ENCODE data around the gene F11R. TPM values are rescaled to one million over a fixed set of nuclear protein-coding genes. Genes with fewer than 3 reads are reported as not detected.

Gene F11R
- total RNA-seq, 1 experiment from 2014 or later, result 173 TPM

DNA sequence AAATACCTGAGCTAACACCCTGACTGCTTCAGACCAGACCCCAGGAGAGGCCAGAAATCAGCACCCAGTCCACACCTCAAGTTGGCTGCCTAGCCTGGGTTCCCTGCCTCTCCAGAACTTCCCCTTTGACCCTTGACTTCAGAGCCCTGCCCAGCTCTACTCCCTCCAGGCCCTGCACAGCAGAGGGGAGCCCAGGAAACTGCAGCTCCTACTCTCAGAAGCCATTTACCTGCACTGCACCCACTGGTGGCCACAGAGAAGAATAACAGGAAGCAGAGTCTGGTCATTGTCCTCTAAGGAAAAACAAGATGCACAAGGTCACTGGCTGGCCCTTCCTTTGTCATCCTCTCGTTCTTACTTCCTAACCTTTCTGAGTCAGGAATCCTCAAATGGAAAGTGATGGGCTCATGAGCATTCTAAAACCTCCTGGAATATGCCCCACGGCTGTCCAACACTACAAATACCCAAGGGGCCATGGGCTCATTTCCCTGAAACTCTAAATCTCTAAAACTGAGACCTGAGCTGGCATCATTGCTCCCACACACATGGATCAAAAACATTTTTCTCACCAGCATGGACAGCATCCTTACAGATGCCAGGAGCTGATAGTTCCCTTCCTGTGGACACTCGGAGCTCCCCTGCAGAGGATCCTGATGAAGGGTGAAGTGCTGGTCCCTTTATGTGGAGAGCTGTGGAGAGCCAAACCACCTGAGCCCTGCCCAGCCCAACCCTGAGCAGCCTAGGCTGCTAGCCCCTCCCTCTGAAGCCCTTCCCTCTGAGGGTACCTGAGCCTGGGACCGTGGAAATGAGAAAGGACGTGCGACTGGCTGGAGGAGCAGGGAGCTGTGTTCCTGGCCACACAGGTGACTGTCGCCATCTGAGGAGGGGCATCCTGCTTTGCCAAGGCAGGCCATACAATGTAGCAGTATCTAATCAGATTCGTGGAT, 66.5 kb downstream of the F11R start, which contains the start of gene ITLN2:
ITLN2 (minus strand) TSS at position 652 of the 947 bp plus-strand sequence; CDS start at position 584, 68 bp downstream.
- Mint-ChIP-seq H3K27me3 (ENCODE audit: unreplicated experiment) (peaks cover 22% of the 10 kb centered on the region), H3K9me3 (ENCODE audit: low read depth, unreplicated experiment) (no peaks in the 10 kb centered on the region), H3K4me1 (ENCODE audit: low read depth, unreplicated experiment) (peaks cover 35% of the 10 kb centered on the region), H3K4me3 (ENCODE audit: low read depth, unreplicated experiment) (no peak within 1 kb of the TSS), H3K27ac (ENCODE audit: unreplicated experiment) (no peak within 1 kb of the TSS), H3K36me3 (ENCODE audit: insufficient read depth, unreplicated experiment) (no peaks in the 10 kb centered on the region)
- TF ChIP-seq, protein P1, sequence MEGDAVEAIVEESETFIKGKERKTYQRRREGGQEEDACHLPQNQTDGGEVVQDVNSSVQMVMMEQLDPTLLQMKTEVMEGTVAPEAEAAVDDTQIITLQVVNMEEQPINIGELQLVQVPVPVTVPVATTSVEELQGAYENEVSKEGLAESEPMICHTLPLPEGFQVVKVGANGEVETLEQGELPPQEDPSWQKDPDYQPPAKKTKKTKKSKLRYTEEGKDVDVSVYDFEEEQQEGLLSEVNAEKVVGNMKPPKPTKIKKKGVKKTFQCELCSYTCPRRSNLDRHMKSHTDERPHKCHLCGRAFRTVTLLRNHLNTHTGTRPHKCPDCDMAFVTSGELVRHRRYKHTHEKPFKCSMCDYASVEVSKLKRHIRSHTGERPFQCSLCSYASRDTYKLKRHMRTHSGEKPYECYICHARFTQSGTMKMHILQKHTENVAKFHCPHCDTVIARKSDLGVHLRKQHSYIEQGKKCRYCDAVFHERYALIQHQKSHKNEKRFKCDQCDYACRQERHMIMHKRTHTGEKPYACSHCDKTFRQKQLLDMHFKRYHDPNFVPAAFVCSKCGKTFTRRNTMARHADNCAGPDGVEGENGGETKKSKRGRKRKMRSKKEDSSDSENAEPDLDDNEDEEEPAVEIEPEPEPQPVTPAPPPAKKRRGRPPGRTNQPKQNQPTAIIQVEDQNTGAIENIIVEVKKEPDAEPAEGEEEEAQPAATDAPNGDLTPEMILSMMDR (IDR thresholded peaks at IDR 0.05; ENCODE audit: unreplicated experiment), result peak; percentile 86
- no TSS peak for BruUV-seq (replicated peaks)
- intact Hi-C loops (cut with micrococcal nuclease; ENCODE audit: unreplicated experiment), result no loop called here
- peak; percentile 69 for DNase-seq
- CTCF ChIA-PET, result interaction anchor here (0.5 to 5.5 kb wide), 18 partner anchors 10 to 273 kb away, joined by 3 to 97 read pairs (median 3); no protein-coding TSS in a partner anchor

DNA sequence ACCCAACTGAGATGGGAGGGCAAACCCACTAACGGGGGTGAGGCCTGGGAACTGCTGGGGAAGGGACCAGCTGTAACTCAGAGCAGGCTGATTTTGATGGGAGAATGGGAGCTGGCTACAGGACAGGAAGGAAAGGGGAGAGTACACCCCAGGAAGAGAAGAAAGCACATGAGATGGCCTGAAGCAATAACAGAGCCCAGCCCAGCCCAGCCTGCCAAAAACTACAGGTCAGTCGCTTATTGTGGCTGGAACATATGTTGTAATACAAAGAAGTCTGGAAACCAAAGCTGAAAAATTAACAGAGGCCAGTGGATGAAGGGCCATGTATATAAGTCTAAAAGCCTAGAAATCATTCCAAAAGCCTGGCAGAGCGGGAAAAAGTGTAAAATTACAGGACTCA, 67.9 kb downstream of the F11R start:
- BruUV-seq (replicated peaks), result no TSS peak
- TF ChIP-seq, protein P1 (IDR thresholded peaks at IDR 0.05; ENCODE audit: unreplicated experiment), result no peak
- Mint-ChIP-seq H3K4me3 (ENCODE audit: low read depth, unreplicated experiment) (no peak overlapping the region), H3K27me3 (ENCODE audit: unreplicated experiment) (peaks cover 22% of the 10 kb centered on the region), H3K27ac (ENCODE audit: unreplicated experiment) (no peak overlapping the region), H3K4me1 (ENCODE audit: low read depth, unreplicated experiment) (peaks cover 49% of the 10 kb centered on the region), H3K9me3 (ENCODE audit: low read depth, unreplicated experiment) (no peaks in the 10 kb centered on the region), H3K36me3 (ENCODE audit: insufficient read depth, unreplicated experiment) (no peaks in the 10 kb centered on the region)
- no peak for DNase-seq
- CTCF ChIA-PET, result interaction anchor here (1.1 to 5.5 kb wide), 5 partner anchors 37 to 227 kb away, joined by 3 to 97 read pairs (median 3); no protein-coding TSS in a partner anchor
- intact Hi-C loops (cut with micrococcal nuclease; ENCODE audit: unreplicated experiment), result no loop called here

DNA sequence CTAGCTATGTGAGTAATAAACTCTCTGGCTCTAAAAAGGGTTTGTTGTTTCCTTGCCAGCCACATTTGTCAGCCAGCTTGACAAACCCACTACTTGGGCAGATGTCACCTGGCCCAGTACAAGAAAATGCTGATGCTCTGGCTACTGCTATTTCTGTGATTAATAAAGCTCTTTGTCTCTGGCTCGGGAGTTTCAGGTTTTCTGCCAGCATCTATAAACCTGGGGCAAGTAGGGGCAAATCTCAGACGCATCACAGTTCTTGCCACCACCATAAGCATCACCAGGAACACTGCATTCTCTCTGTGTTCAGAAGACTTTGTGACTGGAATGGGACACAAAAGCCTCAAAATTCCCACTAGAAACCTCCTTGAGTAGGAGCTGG, 68.8 kb downstream of the F11R start:
- no peak for DNase-seq
- intact Hi-C loops (cut with micrococcal nuclease; ENCODE audit: unreplicated experiment), result no loop called here
- Mint-ChIP-seq H3K27ac (ENCODE audit: unreplicated experiment) (no peak overlapping the region), H3K4me1 (ENCODE audit: low read depth, unreplicated experiment) (peaks cover 58% of the 10 kb centered on the region), H3K4me3 (ENCODE audit: low read depth, unreplicated experiment) (no peak overlapping the region), H3K9me3 (ENCODE audit: low read depth, unreplicated experiment) (no peaks in the 10 kb centered on the region), H3K27me3 (ENCODE audit: unreplicated experiment) (peaks cover 22% of the 10 kb centered on the region), H3K36me3 (ENCODE audit: insufficient read depth, unreplicated experiment) (no peaks in the 10 kb centered on the region)
- BruUV-seq (replicated peaks), result no TSS peak
- TF ChIP-seq, protein P1 (IDR thresholded peaks at IDR 0.05; ENCODE audit: unreplicated experiment), result no peak
- CTCF ChIA-PET, result interaction anchor here (0.5 to 5.5 kb wide), 9 partner anchors 18 to 226 kb away, joined by 3 to 97 read pairs (median 3); partner anchors contain the start of gene ITLN1

DNA sequence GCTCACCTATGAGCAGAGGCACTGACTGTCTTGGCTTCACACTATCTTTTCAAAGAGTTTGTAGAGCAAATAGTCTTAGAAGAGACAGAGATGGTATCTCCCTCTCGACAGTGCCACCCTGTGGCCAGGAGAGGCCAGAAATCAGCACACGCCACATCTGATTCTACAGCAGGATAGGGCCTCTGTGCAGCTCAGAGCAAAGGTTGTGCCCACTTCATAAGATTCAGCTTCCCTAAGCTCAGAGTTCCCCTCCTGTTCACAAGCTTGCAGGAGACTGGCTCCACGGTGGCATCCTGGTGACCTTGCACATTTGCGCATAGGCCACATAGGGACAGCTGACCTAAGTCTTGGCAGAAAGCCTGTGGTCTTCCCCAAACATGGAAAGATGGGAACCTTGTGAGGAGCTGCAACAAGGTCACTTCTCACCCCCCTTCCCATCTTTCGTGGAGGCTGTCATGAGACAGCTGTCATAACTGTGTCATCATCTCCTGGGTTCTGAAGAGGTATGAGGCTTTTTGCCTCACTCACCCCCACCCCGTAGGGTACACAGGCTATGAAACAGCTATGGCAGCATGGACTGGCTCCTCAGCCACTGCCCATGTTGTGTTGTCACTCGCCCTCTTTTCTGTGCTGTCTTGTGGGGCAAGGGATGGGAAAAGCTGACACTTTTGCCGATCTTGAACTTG, 69.4 kb downstream of the F11R start:
- intact Hi-C loops (cut with micrococcal nuclease; ENCODE audit: unreplicated experiment), result loop anchor here (1.0 kb wide), 3 partner anchors 116 to 224 kb away; no protein-coding TSS in a partner anchor
- no peaks in the 10 kb centered on the region for H3K36me3 Mint-ChIP-seq (ENCODE audit: insufficient read depth, unreplicated experiment)
- H3K9me3 Mint-ChIP-seq (ENCODE audit: low read depth, unreplicated experiment), result no peaks in the 10 kb centered on the region
- peaks cover 64% of the 10 kb centered on the region for H3K4me1 Mint-ChIP-seq (ENCODE audit: low read depth, unreplicated experiment)
- no TSS peak for BruUV-seq (replicated peaks)
- TF ChIP-seq, protein P1 (IDR thresholded peaks at IDR 0.05; ENCODE audit: unreplicated experiment), result peak; percentile 88
- H3K27ac Mint-ChIP-seq (ENCODE audit: unreplicated experiment), result no peak overlapping the region
- peak; percentile 79 for DNase-seq
- peaks cover 22% of the 10 kb centered on the region for H3K27me3 Mint-ChIP-seq (ENCODE audit: unreplicated experiment)
- CTCF ChIA-PET, result interaction anchor here (0.5 to 5.5 kb wide), 11 partner anchors 18 to 225 kb away, joined by 3 to 97 read pairs (median 3); partner anchors contain the start of genes F11R and ITLN1
- no peak overlapping the region for H3K4me3 Mint-ChIP-seq (ENCODE audit: low read depth, unreplicated experiment)
